ENCODE measurements around the gene PAX5.

- TF ChIP-seq POLR2AphosphoS5 (IDR thresholded peaks at IDR 0.05; ENCODE audit: low read depth, low read length) (no peak), REST (IDR thresholded peaks at IDR 0.05; ENCODE audit: insufficient read depth in 1 of 2, low read depth in 2 of 2, low read length in 2 of 2) (no peak)
These were observed 169.3 kb downstream of the PAX5 start for GRCh38 chr9:36864491-36865410.

All from PFSK-1 (cell line).